Measurements from ENCODE around the gene TMEM114.

The TMEM114 gene

GRCh38 chr16:8522757-8523156 is 67.6 kb downstream of the TMEM114 start:
- CTCF ChIA-PET, result no interaction called here
- POLR2A ChIA-PET, result no interaction called here
- TF ChIP-seq CTCF (IDR thresholded peaks at IDR 0.05; ENCODE audit: insufficient read depth, low read length, missing control alignments), result no peak
- no peak for DNase-seq (ENCODE audit: low read depth, low spot score)
- H3K4me3 ChIP-seq (ENCODE audit: low read depth, low read length), result no peak overlapping the region

GRCh38 chr16:8519643-8520042 is 70.7 kb downstream of the TMEM114 start:
- no peak for TF ChIP-seq CTCF (IDR thresholded peaks at IDR 0.05; ENCODE audit: insufficient read depth, low read length, missing control alignments)
- CTCF ChIA-PET, result no interaction called here
- H3K4me3 ChIP-seq (ENCODE audit: low read depth, low read length), result no peak overlapping the region
- no peak for DNase-seq (ENCODE audit: low read depth, low spot score)
- POLR2A ChIA-PET, result no interaction called here
